IPS-18c (cell line): ENCODE data around the gene SH2B2.
A peak's percentile ranks its signal among the peaks of the same experiment; 100 is the strongest.
"Not testable (repeated sequence)": the region's sequence is repeated elsewhere in the genome, so short reads cannot be mapped to it uniquely, and the experiment has no call there.

Experiments
- H3K4me3 ChIP-seq: 2 replicates; pipeline ENCODE4 v1.7.0; 2013; ENCODE audit warnings: low read depth, mild to moderate bottlenecking, low read length, moderate library complexity; ENCODE audit not compliant: insufficient read depth
- H3K9me3 ChIP-seq: one replicate; pipeline ENCODE4 v1.6.1; 2013; ENCODE audit warnings: mild to moderate bottlenecking, low read length, moderate library complexity; ENCODE audit not compliant: control insufficient read depth, insufficient read depth

Gene SH2B2

DNA sequence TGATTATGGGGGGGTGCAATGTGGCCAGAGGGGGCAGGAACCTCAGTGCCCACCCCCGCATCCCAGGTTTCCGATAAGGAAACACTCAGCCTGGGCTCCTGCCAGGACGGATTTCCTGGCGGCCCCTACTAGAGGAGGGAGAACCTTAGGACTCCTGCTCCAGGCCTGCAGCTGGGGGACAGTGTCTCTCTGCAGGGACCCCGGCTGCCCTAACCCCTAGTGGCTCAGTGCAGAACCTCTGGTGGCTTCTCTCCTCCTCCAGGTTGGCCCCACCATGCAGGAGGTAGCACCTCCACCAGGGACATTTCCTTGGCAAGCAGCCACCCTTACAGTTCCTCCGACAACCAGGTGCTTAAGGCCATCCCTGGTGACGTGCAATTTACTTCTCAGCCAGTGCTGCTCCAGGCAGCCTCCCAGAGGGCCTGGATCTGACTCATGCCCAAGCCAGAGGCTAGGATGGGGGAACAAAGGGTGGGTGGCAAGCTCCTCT, 31.9 kb downstream of the SH2B2 start:
- Histone ChIP-seq H3K4me3 (no peak overlapping the region), H3K9me3 (no peaks in the 10 kb centered on the region)

DNA sequence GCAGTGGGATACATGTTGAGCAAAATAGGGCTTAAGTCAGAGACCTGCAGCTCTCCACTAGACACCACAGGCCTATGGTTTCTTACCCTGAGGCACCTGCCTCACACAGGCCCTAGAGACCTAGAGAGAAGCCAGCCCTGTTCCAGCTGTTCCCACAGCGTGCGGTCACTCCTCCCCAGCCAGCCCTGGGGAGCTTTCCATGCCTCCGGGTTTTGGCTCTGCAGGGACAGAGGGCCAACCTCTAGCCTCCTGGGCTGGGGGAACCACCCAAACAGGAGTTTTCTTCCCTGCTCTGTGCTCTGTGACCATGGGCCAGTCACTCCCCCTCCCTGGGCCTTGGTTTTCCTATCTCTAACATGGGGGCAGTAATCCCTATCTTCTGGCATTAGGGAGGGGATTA, 33.0 kb downstream of the SH2B2 start:
- Histone ChIP-seq H3K9me3 (no peaks in the 10 kb centered on the region), H3K4me3 (no peak overlapping the region)

DNA sequence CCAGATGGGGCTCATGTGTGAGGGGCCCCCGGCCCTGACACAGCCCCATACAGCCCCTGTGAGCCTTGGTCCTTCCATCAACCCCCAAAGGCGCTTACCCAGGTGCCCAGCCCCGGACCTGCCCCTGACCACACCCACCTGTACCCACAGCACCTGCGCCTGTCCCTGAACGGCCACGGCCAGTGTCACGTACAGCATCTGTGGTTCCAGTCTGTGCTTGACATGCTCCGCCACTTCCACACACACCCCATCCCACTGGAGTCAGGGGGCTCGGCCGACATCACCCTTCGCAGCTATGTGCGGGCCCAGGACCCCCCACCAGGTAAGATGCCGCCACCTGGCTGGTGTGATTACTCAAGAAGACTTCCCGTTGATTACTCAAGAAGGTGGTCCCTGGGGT, 33.5 kb downstream of the SH2B2 start:
- no peak overlapping the region for H3K4me3 ChIP-seq
- no peaks in the 10 kb centered on the region for H3K9me3 ChIP-seq

DNA sequence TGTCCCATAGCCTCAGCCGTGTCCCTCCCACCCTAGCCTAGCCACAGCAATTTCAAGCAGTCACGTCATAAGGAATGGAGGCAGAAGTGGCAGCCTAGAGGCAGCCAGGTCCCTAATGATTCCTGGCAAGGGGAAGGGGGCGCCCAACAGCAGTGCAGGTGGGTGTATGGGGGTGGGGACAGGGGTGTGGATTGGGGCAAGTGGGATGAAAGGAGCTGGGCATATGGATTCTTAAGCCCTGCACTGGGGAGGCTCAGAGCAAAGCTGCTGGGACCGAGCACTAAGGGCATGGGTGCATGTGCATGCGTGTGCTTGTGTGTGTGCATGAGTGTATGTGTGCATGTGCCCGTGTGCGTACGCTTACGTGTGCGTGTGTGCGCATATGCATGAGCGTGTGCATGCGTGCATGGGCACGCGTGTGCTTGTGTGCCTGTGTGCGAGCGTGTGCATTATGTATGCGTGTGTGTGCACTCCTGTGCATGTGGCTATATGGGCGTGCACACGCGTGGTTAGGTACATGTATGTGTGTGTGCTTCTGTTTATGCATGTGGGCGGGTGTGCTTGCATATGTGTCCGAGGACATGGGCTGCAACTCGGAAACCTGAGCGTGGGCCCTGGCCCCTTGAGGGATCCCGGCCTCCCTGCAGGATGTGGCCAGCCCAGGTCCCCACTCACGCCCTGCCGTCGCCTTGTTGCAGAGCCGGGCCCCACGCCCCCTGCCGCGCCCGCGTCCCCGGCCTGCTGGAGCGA, 34.1 kb downstream of the SH2B2 start:
- Histone ChIP-seq H3K4me3 (peak overlapping the region; percentile 2; the same call in 1 of the 2 replicates), H3K9me3 (no peaks in the 10 kb centered on the region)

DNA sequence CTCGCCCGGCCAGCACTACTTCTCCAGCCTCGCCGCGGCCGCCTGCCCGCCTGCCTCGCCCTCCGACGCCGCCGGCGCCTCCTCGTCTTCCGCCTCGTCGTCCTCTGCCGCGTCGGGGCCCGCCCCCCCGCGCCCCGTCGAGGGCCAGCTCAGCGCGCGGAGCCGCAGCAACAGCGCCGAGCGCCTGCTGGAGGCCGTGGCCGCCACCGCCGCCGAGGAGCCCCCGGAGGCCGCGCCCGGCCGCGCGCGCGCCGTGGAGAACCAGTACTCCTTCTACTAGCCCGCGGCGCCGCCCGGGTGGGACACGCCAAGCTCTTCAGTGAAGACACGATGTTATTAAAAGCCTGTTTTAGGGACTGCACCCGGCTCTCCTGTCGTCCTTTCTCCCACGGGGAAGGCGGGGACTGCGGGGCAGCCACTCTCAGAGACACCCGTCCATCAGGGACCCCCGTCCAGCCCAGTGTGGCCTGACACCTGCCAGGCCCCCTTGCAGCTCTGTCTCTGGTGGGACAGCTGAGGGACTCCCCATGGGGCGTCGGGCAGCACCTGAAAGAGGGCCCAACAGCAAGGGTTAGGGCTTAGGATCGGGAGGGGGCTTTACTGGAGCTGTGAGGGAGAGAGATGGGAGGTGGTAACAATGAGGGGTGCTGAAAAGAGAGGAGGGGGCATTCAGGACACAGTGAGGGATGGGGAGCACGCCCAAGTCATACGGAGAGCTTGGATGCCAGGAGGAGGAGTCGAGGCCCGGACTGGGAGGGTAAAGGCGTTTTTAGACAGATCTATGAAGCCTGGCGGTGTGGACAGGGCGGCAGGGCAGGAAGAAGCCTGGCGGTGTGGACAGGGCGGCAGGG, 34.9 kb downstream of the SH2B2 start:
- Histone ChIP-seq H3K9me3 (no peaks in the 10 kb centered on the region), H3K4me3 (no peak overlapping the region)

DNA sequence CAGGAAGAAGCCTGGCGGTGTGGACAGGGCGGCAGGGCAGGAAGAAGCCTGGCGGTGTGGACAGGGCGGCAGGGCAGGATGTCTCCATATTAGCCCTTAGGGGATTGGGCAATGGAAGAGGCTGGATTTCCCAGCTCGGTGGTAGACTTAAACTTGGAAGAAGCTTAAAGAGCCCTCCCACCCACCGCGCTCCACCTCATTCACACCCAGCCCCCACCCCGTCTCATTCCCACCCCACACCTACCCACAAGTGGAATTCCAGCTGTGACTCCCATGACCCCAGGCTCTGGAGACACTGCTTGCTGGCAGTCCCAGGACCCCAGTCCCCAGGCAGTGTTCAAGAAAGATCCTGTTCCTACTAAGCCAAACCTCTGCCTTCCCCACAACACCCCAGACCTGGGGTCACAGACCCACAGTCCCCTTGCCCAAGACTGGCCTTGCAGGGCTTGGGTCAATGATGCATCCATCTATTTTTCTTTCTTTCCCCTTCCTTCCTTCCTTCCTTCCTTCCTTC, 35.6 kb downstream of the SH2B2 start:
- no peak overlapping the region for H3K4me3 ChIP-seq
- no peaks in the 10 kb centered on the region for H3K9me3 ChIP-seq

DNA sequence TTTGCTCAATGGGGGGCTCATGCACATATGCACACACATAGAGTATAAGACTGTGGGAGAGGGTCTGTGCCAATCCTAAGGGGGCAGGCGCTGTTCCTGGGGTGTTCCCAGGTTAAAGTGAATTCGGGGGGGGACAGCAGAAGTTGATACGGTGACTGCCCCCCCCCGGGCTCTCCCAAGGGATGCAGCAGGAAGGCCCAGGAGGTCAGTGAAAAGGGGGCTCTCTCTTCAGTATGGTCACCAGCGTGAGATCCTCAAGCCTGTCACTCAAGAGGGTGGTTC, 37.2 kb downstream of the SH2B2 start:
- no peaks in the 10 kb centered on the region for H3K9me3 ChIP-seq
- no peak overlapping the region for H3K4me3 ChIP-seq

DNA sequence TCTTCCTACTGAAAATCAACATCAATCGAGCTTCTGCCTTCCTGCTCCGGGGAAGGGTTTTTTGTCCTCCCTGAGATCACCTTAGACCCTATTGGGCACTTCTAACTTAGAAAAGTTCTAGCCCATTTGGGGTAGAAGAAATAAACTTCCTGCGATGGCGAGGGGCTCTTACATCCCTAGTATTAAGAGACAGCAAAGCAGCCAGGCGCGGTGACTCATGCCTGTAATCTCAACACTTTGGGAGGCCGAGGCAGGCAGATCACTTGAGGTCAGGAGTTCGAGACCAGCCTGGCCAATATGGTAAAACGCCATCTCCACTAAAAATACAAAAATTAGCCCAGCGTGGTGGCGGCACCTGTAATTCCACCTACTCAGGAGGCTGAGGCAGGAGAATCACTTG, 38.4 kb downstream of the SH2B2 start:
- H3K4me3 ChIP-seq, H3K9me3 ChIP-seq: not testable (repeated sequence)

DNA sequence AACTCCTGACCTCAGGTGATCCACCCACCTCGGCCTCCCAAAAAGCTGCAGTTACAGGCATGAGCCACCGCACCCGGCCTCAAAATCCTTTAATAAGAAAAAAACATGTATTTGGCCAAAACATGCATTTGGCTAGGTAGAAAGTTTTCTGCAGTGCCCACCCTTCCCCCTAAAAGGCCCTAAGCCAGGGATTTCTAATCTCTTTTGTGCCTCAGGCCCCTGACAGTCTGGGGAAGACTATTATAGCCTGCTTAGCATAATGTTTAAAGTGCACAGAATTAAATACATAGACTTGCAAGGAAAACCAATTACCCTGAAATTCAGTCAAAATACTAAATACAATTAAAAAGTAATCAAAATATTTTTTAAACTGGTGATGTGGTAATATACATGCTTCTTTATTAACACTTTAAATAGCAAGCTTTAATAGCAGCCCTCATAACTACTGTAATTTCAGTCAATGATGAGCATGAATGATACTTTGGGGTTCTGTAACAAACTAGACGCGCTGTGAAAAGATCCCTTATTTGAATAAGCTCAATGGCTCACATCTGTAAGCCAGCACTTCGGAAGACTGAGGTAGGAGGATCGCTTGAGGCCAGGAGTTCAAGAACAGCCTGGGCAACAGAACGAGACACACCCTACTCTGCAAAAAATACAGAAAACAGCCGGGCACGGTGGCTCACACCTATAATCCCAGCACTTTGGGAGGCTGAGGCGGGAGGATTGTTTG, 39.7 kb downstream of the SH2B2 start:
- H3K9me3 ChIP-seq: no peaks in the 10 kb centered on the region
- H3K4me3 ChIP-seq: no peak overlapping the region

DNA sequence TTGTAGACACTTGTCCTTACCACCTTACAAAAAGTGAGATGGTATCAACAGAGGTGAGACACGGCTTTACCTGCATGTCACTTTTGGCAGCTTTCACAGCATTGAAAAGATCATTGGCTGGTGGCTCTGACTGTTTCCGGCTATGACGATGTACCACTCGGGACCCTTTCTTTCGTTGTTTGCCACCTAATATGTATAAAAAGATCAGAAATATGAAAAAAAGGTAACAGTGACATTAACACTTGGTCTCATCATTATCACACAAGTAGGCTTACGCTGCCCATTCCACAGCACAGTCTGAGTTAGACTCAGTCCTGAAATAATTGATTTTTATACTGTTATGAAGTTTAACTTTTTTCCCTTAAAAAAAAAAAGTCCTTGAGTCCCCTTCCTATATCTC, 40.5 kb downstream of the SH2B2 start:
- H3K4me3 ChIP-seq, H3K9me3 ChIP-seq: not testable (repeated sequence)

DNA sequence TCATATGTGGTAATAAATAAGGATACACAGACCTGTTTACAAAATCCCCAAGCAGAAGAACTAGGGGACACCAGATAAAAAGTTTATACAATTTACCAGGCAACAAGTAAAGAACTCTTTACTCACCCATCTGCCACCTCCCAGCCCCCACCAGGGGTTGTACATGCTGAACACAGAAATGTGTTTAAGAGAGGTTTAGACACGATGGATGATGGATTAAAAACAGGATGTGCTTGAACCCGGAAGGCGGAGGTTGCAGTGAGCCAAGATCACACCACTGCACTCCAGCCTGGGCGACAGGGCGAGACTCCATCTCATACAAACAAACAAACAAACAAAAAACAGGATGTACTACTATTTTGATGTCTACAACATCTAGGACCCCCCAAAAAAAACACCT, 42.2 kb downstream of the SH2B2 start:
- H3K9me3 ChIP-seq, H3K4me3 ChIP-seq: not testable (repeated sequence)

DNA sequence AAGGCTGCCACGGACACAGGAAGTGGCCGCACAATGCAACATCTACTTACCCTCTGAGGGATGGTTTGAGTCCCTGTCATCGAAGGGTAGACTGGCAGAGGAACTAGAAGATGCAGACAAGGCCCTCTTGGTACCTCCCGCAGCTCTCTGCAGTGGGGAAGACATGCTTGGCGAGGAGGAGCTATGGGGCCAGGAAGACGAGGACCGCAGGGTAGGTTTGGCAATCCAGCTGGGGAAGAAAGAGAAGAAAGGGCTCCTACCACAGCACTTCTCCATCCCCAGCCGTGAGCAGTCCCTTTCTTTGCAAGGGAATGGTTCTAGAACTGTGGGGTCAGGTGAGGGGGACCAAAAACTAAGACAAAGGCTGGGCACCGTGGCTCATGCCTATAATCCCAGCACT, 42.7 kb downstream of the SH2B2 start:
- H3K4me3 ChIP-seq, H3K9me3 ChIP-seq: not testable (repeated sequence)

DNA sequence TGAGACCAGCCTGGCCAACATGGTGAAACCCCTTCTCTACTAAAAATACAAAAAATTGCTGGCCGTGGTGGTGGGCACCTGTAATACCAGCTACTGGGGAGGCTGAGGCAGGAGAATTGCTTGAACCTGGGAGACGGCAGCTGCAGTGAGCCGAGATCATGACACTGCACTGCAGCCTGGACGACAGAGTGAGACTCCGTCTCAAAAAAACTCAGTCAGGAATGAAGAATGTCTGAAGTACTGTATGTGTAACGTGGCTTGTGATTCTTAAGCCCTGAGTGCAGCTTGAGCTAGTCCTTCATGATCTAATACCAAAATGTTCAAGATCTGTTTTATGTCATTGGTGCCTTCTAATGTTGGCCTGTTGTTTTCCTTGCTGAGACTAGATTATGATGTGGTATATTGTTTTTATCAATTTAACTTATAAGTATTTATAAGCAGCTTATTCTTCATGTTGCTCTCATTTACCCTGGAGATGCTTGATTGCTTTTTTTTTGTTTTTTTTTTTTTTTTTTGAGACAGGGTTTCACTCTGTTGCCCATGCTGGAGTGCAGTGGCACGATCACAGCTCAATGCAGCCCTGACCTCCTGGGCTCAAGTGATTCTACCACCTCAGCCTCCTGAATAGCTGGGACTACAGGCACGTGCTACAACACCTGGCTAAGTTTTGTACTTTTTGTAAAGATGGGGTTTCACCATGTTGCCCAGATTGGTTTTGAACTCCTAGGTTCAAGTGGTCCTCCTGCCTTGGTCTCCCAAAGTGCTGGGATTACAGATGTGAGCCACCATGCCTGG, 44.2 kb downstream of the SH2B2 start:
- H3K9me3 ChIP-seq, H3K4me3 ChIP-seq: not testable (repeated sequence)

DNA sequence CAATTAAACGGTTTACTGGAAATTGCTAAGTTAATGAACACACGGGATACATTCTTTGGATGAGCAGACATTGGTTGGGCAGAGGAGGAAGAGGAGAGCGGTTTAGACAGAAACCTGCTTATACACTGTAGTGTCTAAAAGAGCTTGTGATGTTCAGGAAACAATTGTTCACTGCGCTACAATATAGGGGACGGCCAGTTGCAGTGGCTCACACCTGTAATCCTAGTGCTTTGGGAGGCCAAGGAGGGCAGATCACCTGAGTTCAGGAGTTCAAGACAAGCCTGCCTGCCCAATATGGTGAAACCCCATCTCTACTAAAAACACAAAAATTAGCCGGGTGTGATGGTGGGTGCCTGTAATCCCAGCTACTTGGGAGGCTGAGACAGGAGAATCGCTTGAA, 48.9 kb downstream of the SH2B2 start:
- not testable (repeated sequence) for H3K4me3 ChIP-seq, H3K9me3 ChIP-seq

DNA sequence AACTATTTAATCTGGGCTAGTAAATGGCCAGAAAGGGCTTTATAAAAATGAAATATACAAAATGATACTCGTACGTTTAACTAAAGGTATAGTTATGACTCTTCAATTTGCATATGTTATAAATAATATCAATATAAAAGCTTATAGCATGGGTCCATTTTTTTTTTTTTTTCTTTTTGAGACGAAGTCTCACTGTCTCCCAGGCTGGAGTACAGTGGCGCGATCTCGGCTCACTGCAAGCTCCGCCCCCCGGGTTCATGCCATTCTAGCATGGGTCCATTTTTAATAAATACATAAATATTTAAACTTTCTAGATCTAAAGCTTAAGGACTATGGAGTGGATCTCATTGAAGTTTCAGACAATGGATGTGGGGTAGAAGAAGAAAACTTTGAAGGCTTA, 50.3 kb downstream of the SH2B2 start:
- H3K9me3 ChIP-seq, H3K4me3 ChIP-seq: not testable (repeated sequence)

DNA sequence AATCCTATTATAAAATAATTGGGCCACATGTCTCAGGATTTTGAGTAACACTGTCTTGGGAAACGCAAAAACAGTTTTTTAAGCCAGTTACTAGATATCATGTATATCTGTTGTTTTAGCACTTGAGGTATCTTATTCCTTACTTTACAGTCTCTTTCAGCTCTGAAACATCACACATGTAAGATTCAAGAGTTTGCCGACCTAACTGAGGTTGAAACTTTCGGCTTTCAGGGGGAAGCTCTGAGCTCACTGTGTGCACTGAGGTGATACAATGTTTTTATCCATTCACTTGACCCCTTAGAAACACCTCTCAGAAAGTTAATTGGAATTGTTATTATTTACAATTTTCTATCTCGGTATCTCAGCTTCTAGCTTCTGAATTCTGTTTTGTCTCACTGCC, 50.8 kb downstream of the SH2B2 start:
- not testable (repeated sequence) for H3K9me3 ChIP-seq, H3K4me3 ChIP-seq
